ENCODE results near the gene MICALL2.

GRCh38 chr7:1454542-1454941 lies 4.7 kb downstream of the MICALL2 start:
- TF ChIP-seq, protein P1, sequence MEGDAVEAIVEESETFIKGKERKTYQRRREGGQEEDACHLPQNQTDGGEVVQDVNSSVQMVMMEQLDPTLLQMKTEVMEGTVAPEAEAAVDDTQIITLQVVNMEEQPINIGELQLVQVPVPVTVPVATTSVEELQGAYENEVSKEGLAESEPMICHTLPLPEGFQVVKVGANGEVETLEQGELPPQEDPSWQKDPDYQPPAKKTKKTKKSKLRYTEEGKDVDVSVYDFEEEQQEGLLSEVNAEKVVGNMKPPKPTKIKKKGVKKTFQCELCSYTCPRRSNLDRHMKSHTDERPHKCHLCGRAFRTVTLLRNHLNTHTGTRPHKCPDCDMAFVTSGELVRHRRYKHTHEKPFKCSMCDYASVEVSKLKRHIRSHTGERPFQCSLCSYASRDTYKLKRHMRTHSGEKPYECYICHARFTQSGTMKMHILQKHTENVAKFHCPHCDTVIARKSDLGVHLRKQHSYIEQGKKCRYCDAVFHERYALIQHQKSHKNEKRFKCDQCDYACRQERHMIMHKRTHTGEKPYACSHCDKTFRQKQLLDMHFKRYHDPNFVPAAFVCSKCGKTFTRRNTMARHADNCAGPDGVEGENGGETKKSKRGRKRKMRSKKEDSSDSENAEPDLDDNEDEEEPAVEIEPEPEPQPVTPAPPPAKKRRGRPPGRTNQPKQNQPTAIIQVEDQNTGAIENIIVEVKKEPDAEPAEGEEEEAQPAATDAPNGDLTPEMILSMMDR (IDR thresholded peaks at IDR 0.05), result no peak
- no peak for TF ChIP-seq POLR2A (IDR thresholded peaks at IDR 0.05)

Data from uterus (tissue), 2 donors.